GM19099 (cell line): ENCODE measurements around the gene NLRP5.

Source experiments
- POLR2A ChIP-seq: IDR thresholded peaks from 3 replicates; pipeline ENCODE4 v1.6.1; 2011; ENCODE audit warnings: low read depth; ENCODE audit not compliant: insufficient read length; ENCODE audit errors: extremely low read depth

Gene NLRP5

GRCh38 chr19:56105090-56105701 lies 118.6 kb downstream of the NLRP5 start:
- TF ChIP-seq POLR2A, result no peak

DNA sequence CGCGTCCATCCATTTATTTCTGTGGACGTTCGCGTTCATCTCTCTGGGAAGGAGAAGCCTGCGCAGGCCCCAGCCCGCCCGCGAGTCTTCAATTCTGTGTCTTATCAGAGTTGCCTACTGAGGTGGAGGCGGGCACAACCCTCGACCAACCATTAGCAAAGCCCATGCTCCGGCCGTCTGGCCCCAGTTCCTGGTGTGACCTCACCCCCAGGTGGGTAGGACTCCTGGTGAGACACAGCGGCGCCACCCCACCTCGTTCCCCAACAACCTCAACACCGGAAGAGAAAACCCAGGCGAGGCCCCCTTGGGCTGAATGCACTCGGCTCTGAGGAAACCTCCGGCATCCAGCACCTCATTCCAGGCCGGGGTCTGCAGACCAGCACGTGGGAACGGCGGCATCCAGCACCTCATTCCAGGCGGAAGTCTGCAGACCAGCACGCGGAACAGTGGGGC lies 119.8 kb downstream of the NLRP5 start:
- TF ChIP-seq POLR2A, result no peak

DNA sequence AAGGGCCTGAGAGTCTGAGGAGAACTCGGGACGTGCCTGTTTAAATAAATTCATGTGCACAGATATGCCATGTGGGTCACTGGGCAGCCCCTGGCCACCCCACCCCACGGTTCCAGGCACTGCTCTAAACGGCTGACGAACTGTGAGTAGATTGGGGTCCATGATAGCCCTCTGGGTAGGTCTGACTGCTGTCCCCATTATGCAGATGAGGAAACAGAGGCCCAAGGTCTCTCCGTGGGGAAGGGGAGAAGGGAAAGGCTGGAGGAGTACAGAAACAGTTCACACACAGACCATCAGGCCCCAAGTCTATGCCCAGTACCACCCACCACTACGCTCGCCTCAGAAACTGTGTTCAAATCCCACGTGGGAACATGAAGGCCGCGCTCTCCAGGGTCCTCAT lies 120.4 kb downstream of the NLRP5 start:
- TF ChIP-seq POLR2A, result no peak

GRCh38 chr19:56107626-56108351 lies 121.2 kb downstream of the NLRP5 start:
- no peak for TF ChIP-seq POLR2A

GRCh38 chr19:56108447-56109195 lies 122.0 kb downstream of the NLRP5 start:
- TF ChIP-seq POLR2A, result no peak

- TF ChIP-seq POLR2A, result no peak
Measured at GRCh38 chr19:56109226-56109625, 122.7 kb downstream of the NLRP5 start.

DNA sequence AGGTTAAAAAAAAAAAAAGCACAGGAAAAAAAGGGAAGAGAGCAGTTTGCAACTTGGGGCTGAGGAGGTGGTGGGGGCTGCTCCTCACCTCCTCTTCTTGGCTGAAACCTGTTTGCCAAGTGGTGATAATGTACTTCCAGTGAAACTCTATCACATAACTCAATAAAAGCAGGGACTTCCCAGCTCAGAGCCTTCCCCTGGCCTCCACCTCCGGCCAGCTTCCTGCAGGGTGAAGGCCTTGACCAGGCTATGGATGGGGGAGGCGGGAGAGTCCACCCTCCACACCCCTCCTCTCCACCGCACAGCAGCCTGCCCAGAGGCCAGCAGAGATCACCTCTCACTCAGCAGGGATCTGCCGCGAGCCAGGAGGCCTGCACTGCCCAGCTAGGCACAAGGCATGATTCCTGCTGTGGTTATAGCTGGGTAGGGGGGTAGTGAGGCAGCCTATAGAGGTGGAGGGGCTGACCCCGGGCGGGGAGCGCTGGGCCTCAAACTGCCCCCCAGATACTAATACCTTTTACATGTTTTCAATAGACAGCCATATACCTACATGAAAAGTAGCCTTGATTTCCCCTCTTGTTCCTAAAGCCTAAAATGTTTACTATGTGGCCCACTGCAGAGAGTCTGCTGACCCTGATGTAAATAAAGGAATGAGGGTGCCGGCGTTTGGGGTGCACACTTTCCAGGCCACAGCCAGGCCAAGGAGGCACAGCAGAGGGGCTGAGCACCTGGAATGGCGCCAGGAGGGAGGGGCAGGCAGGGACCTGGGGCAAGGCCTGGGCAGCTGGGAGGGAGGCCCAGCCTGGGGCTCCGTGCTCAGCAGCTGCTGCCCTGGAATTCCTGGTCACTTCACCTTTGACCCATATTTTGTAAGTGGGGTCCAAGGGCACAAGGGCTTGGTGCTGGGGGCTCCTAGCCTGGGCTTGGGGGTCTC lies 124.2 kb downstream of the NLRP5 start:
- no peak for TF ChIP-seq POLR2A
